ENCODE data around the gene FOXR1.

DNA sequence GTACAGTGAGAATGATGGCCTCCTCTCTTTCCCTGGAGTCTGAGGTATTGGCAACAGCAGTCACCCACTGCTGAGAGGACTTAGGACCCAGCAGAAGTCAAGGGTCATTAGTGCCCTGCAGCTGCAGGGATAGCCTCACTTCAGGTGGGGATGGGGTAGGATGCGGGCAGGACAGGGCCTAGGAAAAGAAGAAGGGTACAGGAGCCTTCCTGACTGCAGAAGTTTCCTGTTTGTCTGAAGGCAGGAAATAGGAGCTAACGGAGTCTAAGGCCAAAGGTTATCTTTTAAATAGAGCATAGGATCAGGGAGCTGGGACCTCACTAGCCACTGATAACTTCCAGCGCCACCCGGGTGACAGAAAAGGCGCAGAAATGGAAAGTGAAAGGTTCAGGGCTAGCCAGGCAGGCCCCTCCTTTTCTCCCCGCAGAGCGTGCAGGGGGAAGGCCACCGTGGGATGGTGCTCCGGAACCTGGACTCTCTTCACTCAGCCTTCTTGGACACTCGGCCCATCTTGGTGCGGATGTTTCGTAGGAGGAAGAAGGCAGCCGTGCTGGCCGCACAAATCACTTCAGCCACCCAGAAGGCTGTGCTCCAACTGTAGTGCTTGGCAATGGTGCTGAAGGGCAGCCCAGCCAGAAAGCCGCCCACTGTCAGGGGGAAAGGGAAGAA lies 53.0 kb downstream of the FOXR1 start:
- TF ChIP-seq, protein P1, sequence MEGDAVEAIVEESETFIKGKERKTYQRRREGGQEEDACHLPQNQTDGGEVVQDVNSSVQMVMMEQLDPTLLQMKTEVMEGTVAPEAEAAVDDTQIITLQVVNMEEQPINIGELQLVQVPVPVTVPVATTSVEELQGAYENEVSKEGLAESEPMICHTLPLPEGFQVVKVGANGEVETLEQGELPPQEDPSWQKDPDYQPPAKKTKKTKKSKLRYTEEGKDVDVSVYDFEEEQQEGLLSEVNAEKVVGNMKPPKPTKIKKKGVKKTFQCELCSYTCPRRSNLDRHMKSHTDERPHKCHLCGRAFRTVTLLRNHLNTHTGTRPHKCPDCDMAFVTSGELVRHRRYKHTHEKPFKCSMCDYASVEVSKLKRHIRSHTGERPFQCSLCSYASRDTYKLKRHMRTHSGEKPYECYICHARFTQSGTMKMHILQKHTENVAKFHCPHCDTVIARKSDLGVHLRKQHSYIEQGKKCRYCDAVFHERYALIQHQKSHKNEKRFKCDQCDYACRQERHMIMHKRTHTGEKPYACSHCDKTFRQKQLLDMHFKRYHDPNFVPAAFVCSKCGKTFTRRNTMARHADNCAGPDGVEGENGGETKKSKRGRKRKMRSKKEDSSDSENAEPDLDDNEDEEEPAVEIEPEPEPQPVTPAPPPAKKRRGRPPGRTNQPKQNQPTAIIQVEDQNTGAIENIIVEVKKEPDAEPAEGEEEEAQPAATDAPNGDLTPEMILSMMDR (IDR thresholded peaks at IDR 0.05; ENCODE audit: poor library complexity, severe bottlenecking) = no peak
- TF ChIP-seq EZH2 (IDR thresholded peaks at IDR 0.05; ENCODE audit: borderline replicate concordance, insufficient read depth, low read length, poor library complexity, severe bottlenecking) (no peak), POLR2AphosphoS5 (IDR thresholded peaks at IDR 0.05) (no peak), EP300 (conservative IDR thresholded peaks at IDR 0.05; ENCODE audit: poor library complexity, severe bottlenecking) (no peak), TAF1 (IDR thresholded peaks at IDR 0.05; ENCODE audit: low read depth) (no peak), MXI1 (conservative IDR thresholded peaks at IDR 0.05; ENCODE audit: poor library complexity, severe bottlenecking) (no peak), RAD21 (conservative IDR thresholded peaks at IDR 0.05) (no peak), SMC3 (conservative IDR thresholded peaks at IDR 0.05; ENCODE audit: poor library complexity) (no peak)
- TF ChIP-seq, protein P2, sequence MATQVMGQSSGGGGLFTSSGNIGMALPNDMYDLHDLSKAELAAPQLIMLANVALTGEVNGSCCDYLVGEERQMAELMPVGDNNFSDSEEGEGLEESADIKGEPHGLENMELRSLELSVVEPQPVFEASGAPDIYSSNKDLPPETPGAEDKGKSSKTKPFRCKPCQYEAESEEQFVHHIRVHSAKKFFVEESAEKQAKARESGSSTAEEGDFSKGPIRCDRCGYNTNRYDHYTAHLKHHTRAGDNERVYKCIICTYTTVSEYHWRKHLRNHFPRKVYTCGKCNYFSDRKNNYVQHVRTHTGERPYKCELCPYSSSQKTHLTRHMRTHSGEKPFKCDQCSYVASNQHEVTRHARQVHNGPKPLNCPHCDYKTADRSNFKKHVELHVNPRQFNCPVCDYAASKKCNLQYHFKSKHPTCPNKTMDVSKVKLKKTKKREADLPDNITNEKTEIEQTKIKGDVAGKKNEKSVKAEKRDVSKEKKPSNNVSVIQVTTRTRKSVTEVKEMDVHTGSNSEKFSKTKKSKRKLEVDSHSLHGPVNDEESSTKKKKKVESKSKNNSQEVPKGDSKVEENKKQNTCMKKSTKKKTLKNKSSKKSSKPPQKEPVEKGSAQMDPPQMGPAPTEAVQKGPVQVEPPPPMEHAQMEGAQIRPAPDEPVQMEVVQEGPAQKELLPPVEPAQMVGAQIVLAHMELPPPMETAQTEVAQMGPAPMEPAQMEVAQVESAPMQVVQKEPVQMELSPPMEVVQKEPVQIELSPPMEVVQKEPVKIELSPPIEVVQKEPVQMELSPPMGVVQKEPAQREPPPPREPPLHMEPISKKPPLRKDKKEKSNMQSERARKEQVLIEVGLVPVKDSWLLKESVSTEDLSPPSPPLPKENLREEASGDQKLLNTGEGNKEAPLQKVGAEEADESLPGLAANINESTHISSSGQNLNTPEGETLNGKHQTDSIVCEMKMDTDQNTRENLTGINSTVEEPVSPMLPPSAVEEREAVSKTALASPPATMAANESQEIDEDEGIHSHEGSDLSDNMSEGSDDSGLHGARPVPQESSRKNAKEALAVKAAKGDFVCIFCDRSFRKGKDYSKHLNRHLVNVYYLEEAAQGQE (IDR thresholded peaks at IDR 0.05; ENCODE audit: borderline replicate concordance) = no peak

All from neural cell (in vitro differentiated cells).